SK-N-SH treated with all-trans-retinoic acid at 6 μM for 48 hours (cell line): Measurements from ENCODE around the gene STARD13.

Experiments used
- ATAC-seq: fragments of 200-7000 bp; cut with Tn5 transposase; 3 replicates; pipeline ENCODE4 v1.9.1; 2020; ENCODE audit warnings: mild to moderate bottlenecking, moderate library complexity
- ARNTL ChIP-seq: fragments of 450-650 bp; formaldehyde crosslinking; IDR thresholded peaks from 2 replicates; pipeline ENCODE4 v1.5.0; 2020; ENCODE audit warnings: low read depth, mild to moderate bottlenecking, moderate library complexity, borderline replicate concordance
- BACH2 ChIP-seq: fragments of 250-450 bp; sonication (Bioruptor Pico); IDR thresholded peaks from 2 replicates; pipeline ENCODE4 v1.9.0; 2021; ENCODE audit warnings: mild to moderate bottlenecking, borderline replicate concordance
- CSDC2 ChIP-seq: fragments of 250-450 bp; sonication (Bioruptor Pico); IDR thresholded peaks from 2 replicates; pipeline ENCODE4 v1.5.0; 2020; ENCODE audit warnings: mild to moderate bottlenecking, moderate library complexity
- ESRRG ChIP-seq: fragments of 250-450 bp; sonication (Bioruptor Pico); IDR thresholded peaks from 2 replicates; pipeline ENCODE4 v1.6.1; 2021; ENCODE audit warnings: mild to moderate bottlenecking
- GLIS3 ChIP-seq: fragments of 250-450 bp; sonication (Bioruptor Pico); IDR thresholded peaks from 2 replicates; pipeline ENCODE4 v1.5.0; 2020; ENCODE audit warnings: mild to moderate bottlenecking, moderate library complexity
- ISL1 ChIP-seq: fragments of 250-450 bp; sonication (Bioruptor Pico); IDR thresholded peaks from 2 replicates; pipeline ENCODE4 v2.1.2; 2022; ENCODE audit warnings: mild to moderate bottlenecking, moderate library complexity
- OSR1 ChIP-seq: fragments of 250-450 bp; sonication (Bioruptor Pico); IDR thresholded peaks from 2 replicates; pipeline ENCODE4 v1.8.0; 2022; ENCODE audit warnings: moderate library complexity, mild to moderate bottlenecking, inconsistent platforms
- PPARA ChIP-seq: fragments of 250-450 bp; sonication (Bioruptor Pico); IDR thresholded peaks from 2 replicates; pipeline ENCODE4 v1.5.0; 2020; ENCODE audit warnings: mild to moderate bottlenecking, borderline replicate concordance
- RARB ChIP-seq: fragments of 250-450 bp; sonication (Bioruptor Pico); IDR thresholded peaks from 2 replicates; pipeline ENCODE4 v1.8.0; 2021; ENCODE audit warnings: mild to moderate bottlenecking, moderate library complexity
- SNAI2 ChIP-seq: fragments of 250-450 bp; sonication (Bioruptor Pico); IDR thresholded peaks from 2 replicates; pipeline ENCODE4 v1.5.0; 2020; ENCODE audit warnings: mild to moderate bottlenecking, moderate library complexity
- TCF4 ChIP-seq: fragments of 250-450 bp; sonication (Bioruptor Pico); IDR thresholded peaks from 2 replicates; pipeline ENCODE4 v1.8.0; 2021; ENCODE audit warnings: mild to moderate bottlenecking, moderate library complexity, borderline replicate concordance
- TOX ChIP-seq: fragments of 250-450 bp; sonication (Bioruptor Pico); IDR thresholded peaks from 2 replicates; pipeline ENCODE4 v1.8.0; 2021; ENCODE audit warnings: mild to moderate bottlenecking, moderate library complexity, borderline replicate concordance
- ZC3H10 ChIP-seq: fragments of 250-450 bp; sonication (Bioruptor Pico); IDR thresholded peaks from 2 replicates; pipeline ENCODE4 v1.5.1; 2021; ENCODE audit warnings: mild to moderate bottlenecking, moderate library complexity
- ZFP3 ChIP-seq: fragments of 250-450 bp; sonication (Bioruptor Pico); IDR thresholded peaks from 2 replicates; pipeline ENCODE4 v1.5.0; 2020; ENCODE audit warnings: mild to moderate bottlenecking, moderate library complexity
- ZFP30 ChIP-seq: fragments of 450-650 bp; formaldehyde crosslinking; IDR thresholded peaks from 2 replicates; pipeline ENCODE4 v1.5.0; 2022; ENCODE audit warnings: mild to moderate bottlenecking, moderate library complexity
- ZNF565 ChIP-seq: fragments of 450-650 bp; formaldehyde crosslinking; conservative IDR thresholded peaks from 2 replicates; pipeline ENCODE4 v1.5.0; 2020; ENCODE audit warnings: low read depth, mild to moderate bottlenecking, moderate library complexity
- ZNF70 ChIP-seq: fragments of 450-650 bp; formaldehyde crosslinking; IDR thresholded peaks from 2 replicates; pipeline ENCODE4 v1.5.0; 2020; ENCODE audit warnings: mild to moderate bottlenecking, moderate library complexity
- ZNF8 ChIP-seq: fragments of 450-650 bp; formaldehyde crosslinking; IDR thresholded peaks from 2 replicates; pipeline ENCODE4 v1.5.0; 2020; ENCODE audit warnings: mild to moderate bottlenecking, moderate library complexity
- TF ChIP-seq, protein P1 (sequence below): fragments of 250-450 bp; sonication (Bioruptor Pico); IDR thresholded peaks from 2 replicates; pipeline ENCODE4 v1.5.1; 2020; ENCODE audit warnings: low read depth, mild to moderate bottlenecking, moderate library complexity
- TF ChIP-seq, protein P2 (sequence below): fragments of 250-450 bp; sonication (Bioruptor Pico); IDR thresholded peaks from 2 replicates; pipeline ENCODE4 v1.8.0; 2021; ENCODE audit warnings: low read depth, mild to moderate bottlenecking, moderate library complexity, borderline replicate concordance
- TF ChIP-seq, protein P3 (sequence below): fragments of 250-450 bp; sonication (Bioruptor Pico); IDR thresholded peaks from 2 replicates; pipeline ENCODE4 v1.8.0; 2020; ENCODE audit warnings: mild to moderate bottlenecking, moderate library complexity, borderline replicate concordance
- TF ChIP-seq, protein P4 (sequence below): fragments of 250-450 bp; sonication (Bioruptor Pico); IDR thresholded peaks from 2 replicates; pipeline ENCODE4 v1.5.0; 2020; ENCODE audit warnings: mild to moderate bottlenecking, moderate library complexity
- TF ChIP-seq, protein P5 (sequence below): fragments of 250-450 bp; sonication (Bioruptor Pico); IDR thresholded peaks from 2 replicates; pipeline ENCODE4 v1.5.1; 2021; ENCODE audit warnings: mild to moderate bottlenecking, moderate library complexity

STARD13 gene

DNA sequence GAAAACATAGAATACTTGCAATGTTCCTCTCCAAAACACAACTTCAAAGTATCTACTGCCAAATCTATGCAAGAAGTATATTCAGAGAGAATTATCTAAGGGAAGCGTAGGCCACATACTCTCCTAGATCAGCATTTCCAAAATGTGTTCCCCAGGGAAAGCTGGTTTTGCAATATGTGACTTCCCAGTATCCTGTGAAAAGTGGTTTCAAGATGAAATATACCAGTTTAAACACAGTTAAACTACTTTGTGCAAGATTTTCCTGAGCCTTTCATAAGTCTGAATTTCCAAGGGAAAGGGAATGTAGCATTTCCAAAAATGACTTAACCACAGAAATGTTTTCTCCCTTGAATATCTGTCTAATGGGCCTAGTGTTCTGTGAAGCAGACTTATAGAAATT lies 7.6 kb downstream of the STARD13 start:
- ATAC-seq, result no peak
- TF ChIP-seq, protein P1, sequence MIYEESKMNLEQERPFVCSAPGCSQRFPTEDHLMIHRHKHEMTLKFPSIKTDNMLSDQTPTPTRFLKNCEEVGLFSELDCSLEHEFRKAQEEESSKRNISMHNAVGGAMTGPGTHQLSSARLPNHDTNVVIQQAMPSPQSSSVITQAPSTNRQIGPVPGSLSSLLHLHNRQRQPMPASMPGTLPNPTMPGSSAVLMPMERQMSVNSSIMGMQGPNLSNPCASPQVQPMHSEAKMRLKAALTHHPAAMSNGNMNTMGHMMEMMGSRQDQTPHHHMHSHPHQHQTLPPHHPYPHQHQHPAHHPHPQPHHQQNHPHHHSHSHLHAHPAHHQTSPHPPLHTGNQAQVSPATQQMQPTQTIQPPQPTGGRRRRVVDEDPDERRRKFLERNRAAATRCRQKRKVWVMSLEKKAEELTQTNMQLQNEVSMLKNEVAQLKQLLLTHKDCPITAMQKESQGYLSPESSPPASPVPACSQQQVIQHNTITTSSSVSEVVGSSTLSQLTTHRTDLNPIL, result no peak
- TF ChIP-seq ARNTL (CRISPR knock-in tag) (no peak), RARB (CRISPR knock-in tag) (no peak), BACH2 (CRISPR knock-in tag) (no peak), ZNF70 (no peak), CSDC2 (CRISPR knock-in tag) (no peak), TOX (CRISPR knock-in tag) (no peak), ZFP30 (CRISPR knock-in tag) (no peak), TCF4 (no peak), GLIS3 (CRISPR knock-in tag) (no peak), SNAI2 (no peak), ESRRG (CRISPR knock-in tag) (no peak), ZNF565 (no peak), PPARA (CRISPR knock-in tag) (no peak), OSR1 (CRISPR knock-in tag) (no peak), ISL1 (CRISPR knock-in tag) (no peak)
- TF ChIP-seq, protein P2, sequence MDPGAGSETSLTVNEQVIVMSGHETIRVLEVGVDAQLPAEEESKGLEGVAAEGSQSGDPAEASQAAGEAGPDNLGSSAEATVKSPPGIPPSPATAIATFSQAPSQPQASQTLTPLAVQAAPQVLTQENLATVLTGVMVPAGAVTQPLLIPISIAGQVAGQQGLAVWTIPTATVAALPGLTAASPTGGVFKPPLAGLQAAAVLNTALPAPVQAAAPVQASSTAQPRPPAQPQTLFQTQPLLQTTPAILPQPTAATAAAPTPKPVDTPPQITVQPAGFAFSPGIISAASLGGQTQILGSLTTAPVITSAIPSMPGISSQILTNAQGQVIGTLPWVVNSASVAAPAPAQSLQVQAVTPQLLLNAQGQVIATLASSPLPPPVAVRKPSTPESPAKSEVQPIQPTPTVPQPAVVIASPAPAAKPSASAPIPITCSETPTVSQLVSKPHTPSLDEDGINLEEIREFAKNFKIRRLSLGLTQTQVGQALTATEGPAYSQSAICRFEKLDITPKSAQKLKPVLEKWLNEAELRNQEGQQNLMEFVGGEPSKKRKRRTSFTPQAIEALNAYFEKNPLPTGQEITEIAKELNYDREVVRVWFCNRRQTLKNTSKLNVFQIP (CRISPR knock-in tag), result no peak
- TF ChIP-seq, protein P3, sequence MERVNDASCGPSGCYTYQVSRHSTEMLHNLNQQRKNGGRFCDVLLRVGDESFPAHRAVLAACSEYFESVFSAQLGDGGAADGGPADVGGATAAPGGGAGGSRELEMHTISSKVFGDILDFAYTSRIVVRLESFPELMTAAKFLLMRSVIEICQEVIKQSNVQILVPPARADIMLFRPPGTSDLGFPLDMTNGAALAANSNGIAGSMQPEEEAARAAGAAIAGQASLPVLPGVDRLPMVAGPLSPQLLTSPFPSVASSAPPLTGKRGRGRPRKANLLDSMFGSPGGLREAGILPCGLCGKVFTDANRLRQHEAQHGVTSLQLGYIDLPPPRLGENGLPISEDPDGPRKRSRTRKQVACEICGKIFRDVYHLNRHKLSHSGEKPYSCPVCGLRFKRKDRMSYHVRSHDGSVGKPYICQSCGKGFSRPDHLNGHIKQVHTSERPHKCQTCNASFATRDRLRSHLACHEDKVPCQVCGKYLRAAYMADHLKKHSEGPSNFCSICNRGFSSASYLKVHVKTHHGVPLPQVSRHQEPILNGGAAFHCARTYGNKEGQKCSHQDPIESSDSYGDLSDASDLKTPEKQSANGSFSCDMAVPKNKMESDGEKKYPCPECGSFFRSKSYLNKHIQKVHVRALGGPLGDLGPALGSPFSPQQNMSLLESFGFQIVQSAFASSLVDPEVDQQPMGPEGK, result no peak
- TF ChIP-seq, protein P4, sequence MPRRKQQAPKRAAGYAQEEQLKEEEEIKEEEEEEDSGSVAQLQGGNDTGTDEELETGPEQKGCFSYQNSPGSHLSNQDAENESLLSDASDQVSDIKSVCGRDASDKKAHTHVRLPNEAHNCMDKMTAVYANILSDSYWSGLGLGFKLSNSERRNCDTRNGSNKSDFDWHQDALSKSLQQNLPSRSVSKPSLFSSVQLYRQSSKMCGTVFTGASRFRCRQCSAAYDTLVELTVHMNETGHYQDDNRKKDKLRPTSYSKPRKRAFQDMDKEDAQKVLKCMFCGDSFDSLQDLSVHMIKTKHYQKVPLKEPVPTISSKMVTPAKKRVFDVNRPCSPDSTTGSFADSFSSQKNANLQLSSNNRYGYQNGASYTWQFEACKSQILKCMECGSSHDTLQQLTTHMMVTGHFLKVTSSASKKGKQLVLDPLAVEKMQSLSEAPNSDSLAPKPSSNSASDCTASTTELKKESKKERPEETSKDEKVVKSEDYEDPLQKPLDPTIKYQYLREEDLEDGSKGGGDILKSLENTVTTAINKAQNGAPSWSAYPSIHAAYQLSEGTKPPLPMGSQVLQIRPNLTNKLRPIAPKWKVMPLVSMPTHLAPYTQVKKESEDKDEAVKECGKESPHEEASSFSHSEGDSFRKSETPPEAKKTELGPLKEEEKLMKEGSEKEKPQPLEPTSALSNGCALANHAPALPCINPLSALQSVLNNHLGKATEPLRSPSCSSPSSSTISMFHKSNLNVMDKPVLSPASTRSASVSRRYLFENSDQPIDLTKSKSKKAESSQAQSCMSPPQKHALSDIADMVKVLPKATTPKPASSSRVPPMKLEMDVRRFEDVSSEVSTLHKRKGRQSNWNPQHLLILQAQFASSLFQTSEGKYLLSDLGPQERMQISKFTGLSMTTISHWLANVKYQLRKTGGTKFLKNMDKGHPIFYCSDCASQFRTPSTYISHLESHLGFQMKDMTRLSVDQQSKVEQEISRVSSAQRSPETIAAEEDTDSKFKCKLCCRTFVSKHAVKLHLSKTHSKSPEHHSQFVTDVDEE (CRISPR knock-in tag), result no peak

DNA sequence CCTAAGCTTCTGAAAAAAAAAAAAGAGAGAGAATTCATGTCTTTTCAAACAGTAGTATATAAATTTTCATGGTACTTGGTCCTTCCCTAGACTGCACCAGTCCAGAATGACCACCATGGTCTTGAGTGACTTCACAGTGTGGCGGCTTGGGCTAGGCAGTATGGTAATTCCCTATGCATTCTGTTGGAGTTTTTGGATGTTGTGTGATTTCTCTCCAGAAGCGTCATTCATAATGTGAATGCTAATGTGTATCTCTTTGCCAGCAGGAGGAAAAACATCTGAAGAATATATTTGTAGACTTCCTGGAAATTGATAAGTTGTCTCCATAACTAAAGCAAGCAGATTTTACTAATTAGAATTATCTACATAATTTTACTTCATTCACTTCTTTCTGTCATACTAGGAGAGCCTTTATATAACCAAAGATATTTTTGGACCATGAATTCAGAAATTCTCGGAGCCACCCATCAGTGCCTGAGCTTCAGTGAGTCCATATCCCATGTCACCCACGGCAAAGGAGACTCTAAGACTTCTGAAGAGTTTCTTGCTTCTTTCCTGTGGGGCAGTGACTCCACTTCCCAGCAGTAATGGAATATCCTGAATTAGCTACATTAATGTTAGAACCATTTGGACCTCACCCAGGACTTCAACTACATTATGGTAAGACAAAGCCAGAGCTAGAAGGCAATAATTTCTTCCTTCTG lies 8.4 kb downstream of the STARD13 start:
- no peak for ATAC-seq
- TF ChIP-seq ZNF8 (no peak), ZC3H10 (CRISPR knock-in tag) (no peak), ZNF565 (no peak), RARB (CRISPR knock-in tag) (no peak), SNAI2 (no peak), PPARA (CRISPR knock-in tag) (no peak), ZFP3 (CRISPR knock-in tag) (no peak), ISL1 (CRISPR knock-in tag) (no peak), TCF4 (no peak), ZFP30 (CRISPR knock-in tag) (no peak), OSR1 (CRISPR knock-in tag) (no peak)
- TF ChIP-seq, protein P5, sequence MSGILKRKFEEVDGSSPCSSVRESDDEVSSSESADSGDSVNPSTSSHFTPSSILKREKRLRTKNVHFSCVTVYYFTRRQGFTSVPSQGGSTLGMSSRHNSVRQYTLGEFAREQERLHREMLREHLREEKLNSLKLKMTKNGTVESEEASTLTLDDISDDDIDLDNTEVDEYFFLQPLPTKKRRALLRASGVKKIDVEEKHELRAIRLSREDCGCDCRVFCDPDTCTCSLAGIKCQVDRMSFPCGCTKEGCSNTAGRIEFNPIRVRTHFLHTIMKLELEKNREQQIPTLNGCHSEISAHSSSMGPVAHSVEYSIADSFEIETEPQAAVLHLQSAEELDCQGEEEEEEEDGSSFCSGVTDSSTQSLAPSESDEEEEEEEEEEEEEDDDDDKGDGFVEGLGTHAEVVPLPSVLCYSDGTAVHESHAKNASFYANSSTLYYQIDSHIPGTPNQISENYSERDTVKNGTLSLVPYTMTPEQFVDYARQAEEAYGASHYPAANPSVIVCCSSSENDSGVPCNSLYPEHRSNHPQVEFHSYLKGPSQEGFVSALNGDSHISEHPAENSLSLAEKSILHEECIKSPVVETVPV (CRISPR knock-in tag), result no peak
- TF ChIP-seq, protein P1, result no peak
- TF ChIP-seq, protein P3, result no peak
- TF ChIP-seq, protein P2 (CRISPR knock-in tag), result no peak
- TF ChIP-seq, all 23 proteins: peak for 0
